ENCODE data around the gene TLE4. TPM values are rescaled to one million over a fixed set of nuclear protein-coding genes. Genes with fewer than 3 reads are reported as not detected.

Gene TLE4
- total and polyA plus RNA-seq, 2 donors (not counting 1 experiment from before 2014, with no cell fraction given) = 34.7 to 57.3 TPM

DNA sequence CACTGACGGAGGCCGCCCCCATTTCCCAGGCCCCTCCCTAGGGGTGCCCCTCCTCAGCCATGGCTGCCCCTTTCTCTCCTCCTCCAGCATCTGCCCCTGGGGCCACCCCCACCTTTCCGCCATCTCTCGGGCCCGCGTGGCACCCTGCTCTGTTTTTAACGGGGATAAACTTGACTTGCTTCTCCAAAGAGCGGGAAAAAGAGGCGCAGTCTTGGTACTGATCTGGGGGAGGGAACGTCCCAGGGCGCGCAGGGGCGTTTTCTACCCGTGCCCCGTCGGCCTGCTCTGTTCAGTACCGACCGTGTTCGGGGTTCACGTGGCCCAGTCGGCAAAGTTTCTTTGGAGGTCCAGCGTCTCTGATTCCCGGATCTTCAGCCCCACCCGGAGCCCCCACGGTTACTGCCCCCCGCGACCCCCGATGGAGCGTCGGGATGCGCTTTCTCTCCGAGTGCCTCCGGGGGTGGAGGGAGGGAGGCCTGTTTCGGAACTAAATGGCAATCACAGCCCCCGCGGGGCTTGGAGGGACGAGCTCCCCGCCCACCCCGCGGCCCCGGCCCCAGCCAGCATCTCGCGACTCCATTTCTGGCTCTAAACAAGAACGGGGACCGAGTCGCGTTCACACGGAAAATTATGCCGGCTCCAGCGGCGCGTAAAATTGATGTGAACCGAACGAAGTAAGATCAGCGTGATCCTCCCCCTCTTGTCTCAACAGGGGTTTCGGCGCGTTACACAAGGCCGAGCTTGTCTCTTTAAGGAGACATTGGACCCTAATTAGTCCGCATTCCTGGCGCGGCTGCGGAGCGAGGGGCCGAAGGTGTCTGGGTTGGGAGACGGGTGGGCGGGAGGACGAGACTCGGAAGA lies 1.1 kb upstream of the TLE4 start:
- Mint-ChIP-seq H3K9me3 (ENCODE audit: insufficient read depth) (no peaks in the 10 kb centered on the region), H3K27ac (peak overlapping the region; percentile 12), H3K4me1 (peaks cover 33% of the 10 kb centered on the region), H3K27me3 (peaks cover 17% of the 10 kb centered on the region), H3K4me3 (no peak overlapping the region)
- Histone ChIP-seq H4K20me1 (ENCODE audit: control insufficient read depth, insufficient read depth, low read length, poor library complexity, severe bottlenecking) (no peaks in the 10 kb centered on the region), H2AFZ (ENCODE audit: insufficient read depth, low read depth, low read length, poor library complexity, severe bottlenecking) (peak overlapping the region; percentile 93), H3K9ac (ENCODE audit: low read length) (peak overlapping the region; percentile 82), H3K27ac (ENCODE audit: low read length in 2 of 2) (peak overlapping the region; percentile 56 to 68), H3K4me2 (replicated peaks; ENCODE audit: low read depth, low read length, poor library complexity, severe bottlenecking) (peak overlapping the region; percentile 95), H3K9me3 (ENCODE audit: control extremely low read depth in 1 of 3, control insufficient read depth in 2 of 3, insufficient read depth in 1 of 3, low read length in 2 of 3) (peaks cover 0 to 3% (median 3%) of the 10 kb centered on the region in 3 donors), H3K79me2 (ENCODE audit: control insufficient read depth, insufficient read depth, low read length) (peaks cover 14% of the 10 kb centered on the region), H3K4me1 (ENCODE audit: control insufficient read depth in 2 of 2, insufficient read depth in 2 of 2, low read length in 2 of 2) (peaks cover 22 to 23% of the 10 kb centered on the region in 2 donors), H3K4me3 (ENCODE audit: control extremely low read depth in 1 of 5, extremely low read depth in 1 of 5, insufficient read depth in 1 of 5, low read depth in 2 of 5, low read length in 4 of 5) (peak overlapping the region; percentile 69 to 95 (median 92)), H3K27me3 (replicated peaks in 1 of 4; ENCODE audit: control extremely low read depth in 1 of 4, control insufficient read depth in 3 of 4, insufficient read depth in 4 of 4, low read length in 3 of 4) (peaks cover 0 to 10% (median 8%) of the 10 kb centered on the region in 4 experiments), H3K36me3 (replicated peaks in 1 of 2; ENCODE audit: control extremely low read depth in 1 of 2, control insufficient read depth in 1 of 2, extremely low read depth in 1 of 2, insufficient read depth in 2 of 2, low read length in 1 of 2) (no peaks in the 10 kb centered on the region)
- intact Hi-C loops (cut with micrococcal nuclease) = loop anchor here (1.0 to 10.0 kb wide), 7 partner anchors 54 to 1333 kb away; partner anchors contain the start of genes CEP78 and PSAT1
- DNase-seq (peak; percentile 57), ATAC-seq (ENCODE audit: low read depth) (no peak)
- CTCF ChIA-PET = interaction anchor here (0.7 to 1.0 kb wide), 2 partner anchors 45 to 575 kb away, joined by 3 read pairs; no protein-coding TSS in a partner anchor
- TF ChIP-seq, protein P1, sequence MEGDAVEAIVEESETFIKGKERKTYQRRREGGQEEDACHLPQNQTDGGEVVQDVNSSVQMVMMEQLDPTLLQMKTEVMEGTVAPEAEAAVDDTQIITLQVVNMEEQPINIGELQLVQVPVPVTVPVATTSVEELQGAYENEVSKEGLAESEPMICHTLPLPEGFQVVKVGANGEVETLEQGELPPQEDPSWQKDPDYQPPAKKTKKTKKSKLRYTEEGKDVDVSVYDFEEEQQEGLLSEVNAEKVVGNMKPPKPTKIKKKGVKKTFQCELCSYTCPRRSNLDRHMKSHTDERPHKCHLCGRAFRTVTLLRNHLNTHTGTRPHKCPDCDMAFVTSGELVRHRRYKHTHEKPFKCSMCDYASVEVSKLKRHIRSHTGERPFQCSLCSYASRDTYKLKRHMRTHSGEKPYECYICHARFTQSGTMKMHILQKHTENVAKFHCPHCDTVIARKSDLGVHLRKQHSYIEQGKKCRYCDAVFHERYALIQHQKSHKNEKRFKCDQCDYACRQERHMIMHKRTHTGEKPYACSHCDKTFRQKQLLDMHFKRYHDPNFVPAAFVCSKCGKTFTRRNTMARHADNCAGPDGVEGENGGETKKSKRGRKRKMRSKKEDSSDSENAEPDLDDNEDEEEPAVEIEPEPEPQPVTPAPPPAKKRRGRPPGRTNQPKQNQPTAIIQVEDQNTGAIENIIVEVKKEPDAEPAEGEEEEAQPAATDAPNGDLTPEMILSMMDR (IDR thresholded peaks at IDR 0.05) = no peak
- no peak for TF ChIP-seq EZH2 (IDR thresholded peaks at IDR 0.05; ENCODE audit: borderline replicate concordance, insufficient read depth, low read depth, low read length, poor library complexity, severe bottlenecking)
- POLR2A ChIA-PET = interaction anchor here (0.6 to 1.4 kb wide), 5 partner anchors 12 to 628 kb away, joined by 3 to 8 read pairs (median 7); no protein-coding TSS in a partner anchor
- under 1% methylated on average over 61 of the region's 69 CpGs for WGBS (ENCODE audit: insufficient coverage)

All from B cell (primary cell).